PC-3 (cell line): Measurements from ENCODE around the gene PREX1.

Source experiments
- EZH2 ChIP-seq: fragments of 300-600 bp; sonication (generic); IDR thresholded peaks from one replicate; pipeline ENCODE4 v1.6.1; 2017; ENCODE audit warnings: antibody characterized with exemption, mild to moderate bottlenecking, low read length; ENCODE audit not compliant: unreplicated experiment
- EZH2phosphoT487 ChIP-seq: fragments of 300-600 bp; sonication (generic); IDR thresholded peaks from 2 replicates; pipeline ENCODE4 v1.6.1; 2018; ENCODE audit warnings: mild to moderate bottlenecking, antibody characterized with exemption, low read length, borderline replicate concordance
- TF ChIP-seq, protein P1 (sequence below): fragments of 300-600 bp; sonication (generic); conservative IDR thresholded peaks from 2 replicates; pipeline ENCODE4 v1.5.1; 2017; ENCODE audit warnings: antibody characterized with exemption, low read depth, mild to moderate bottlenecking, low read length

DNA sequence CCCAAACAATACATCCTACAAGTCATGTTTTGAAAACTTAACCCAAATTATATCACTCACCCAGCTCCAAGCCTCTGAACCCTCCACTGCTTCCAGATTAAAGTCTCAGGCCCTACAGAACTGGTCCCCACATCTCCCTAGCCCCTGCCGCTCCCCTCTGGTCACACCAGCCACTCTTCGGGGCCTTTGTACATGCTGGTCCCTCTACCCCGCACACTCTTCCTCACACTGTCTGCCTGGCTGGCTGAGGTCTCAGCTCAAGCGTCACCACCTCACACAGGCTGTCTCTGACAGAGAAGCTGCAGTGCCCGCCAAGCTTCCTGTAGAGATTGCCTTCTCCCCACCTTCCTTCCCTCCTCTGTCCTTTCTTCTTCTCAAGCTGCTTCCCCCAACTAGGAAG, 192.4 kb downstream of the PREX1 start:
- TF ChIP-seq, protein P1, sequence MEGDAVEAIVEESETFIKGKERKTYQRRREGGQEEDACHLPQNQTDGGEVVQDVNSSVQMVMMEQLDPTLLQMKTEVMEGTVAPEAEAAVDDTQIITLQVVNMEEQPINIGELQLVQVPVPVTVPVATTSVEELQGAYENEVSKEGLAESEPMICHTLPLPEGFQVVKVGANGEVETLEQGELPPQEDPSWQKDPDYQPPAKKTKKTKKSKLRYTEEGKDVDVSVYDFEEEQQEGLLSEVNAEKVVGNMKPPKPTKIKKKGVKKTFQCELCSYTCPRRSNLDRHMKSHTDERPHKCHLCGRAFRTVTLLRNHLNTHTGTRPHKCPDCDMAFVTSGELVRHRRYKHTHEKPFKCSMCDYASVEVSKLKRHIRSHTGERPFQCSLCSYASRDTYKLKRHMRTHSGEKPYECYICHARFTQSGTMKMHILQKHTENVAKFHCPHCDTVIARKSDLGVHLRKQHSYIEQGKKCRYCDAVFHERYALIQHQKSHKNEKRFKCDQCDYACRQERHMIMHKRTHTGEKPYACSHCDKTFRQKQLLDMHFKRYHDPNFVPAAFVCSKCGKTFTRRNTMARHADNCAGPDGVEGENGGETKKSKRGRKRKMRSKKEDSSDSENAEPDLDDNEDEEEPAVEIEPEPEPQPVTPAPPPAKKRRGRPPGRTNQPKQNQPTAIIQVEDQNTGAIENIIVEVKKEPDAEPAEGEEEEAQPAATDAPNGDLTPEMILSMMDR: no peak
- TF ChIP-seq EZH2 (no peak), EZH2phosphoT487 (no peak)
